Activated T-cell treated with anti-CD3 and anti-CD28 coated beads, Interleukin-2, amount 50 U/mL, for 72 hours (primary cell): Measurements from ENCODE around the gene DXO. TPM values are rescaled to one million over a fixed set of nuclear protein-coding genes. Genes with fewer than 3 reads are reported as not detected.
A peak's percentile ranks its signal among the peaks of the same experiment; 100 is the strongest.
"Not testable (repeated sequence)": the region's sequence is repeated elsewhere in the genome, so short reads cannot be mapped to it uniquely, and the experiment has no call there.

ENCODE experiments used
- ATAC-seq, 2 donors: fragments of 150-1000 bp; cut with Tn5 transposase; replicated peaks in 1 of 2; 2 replicates each; pipeline ENCODE4 v1.10.0; 2021; ENCODE audit warnings: moderate library complexity in 2 of 2, mild to moderate bottlenecking in 1 of 2
- DNase-seq, 2 donors: peaks; one replicate each; pipeline ENCODE4 v3.0.0; 2021 to 2022; ENCODE audit warnings: mixed read lengths in 1 of 2
- H3K27ac Mint-ChIP-seq: one replicate; pipeline ENCODE4 v1.8.0; 2022; ENCODE audit warnings: mild to moderate bottlenecking, moderate library complexity, mixed read lengths
- H3K27me3 Mint-ChIP-seq: one replicate; pipeline ENCODE4 v1.8.0; 2022; ENCODE audit warnings: low read depth, mixed read lengths
- H3K36me3 Mint-ChIP-seq, 2 donors: one replicate each; pipeline ENCODE4 v1.8.0; 2022; ENCODE audit warnings: mixed read lengths in 2 of 2, mild to moderate bottlenecking in 1 of 2; ENCODE audit not compliant: insufficient read depth in 2 of 2
- H3K4me1 Mint-ChIP-seq: one replicate; pipeline ENCODE4 v1.8.0; 2022; ENCODE audit warnings: low read depth, mixed read lengths
- H3K4me3 Mint-ChIP-seq, 2 donors: one replicate each; pipeline ENCODE4 v1.8.0; 2022; ENCODE audit warnings: mild to moderate bottlenecking in 2 of 2, mixed read lengths in 2 of 2, moderate library complexity in 2 of 2
- H3K9me3 Mint-ChIP-seq, 2 donors: one replicate each; pipeline ENCODE4 v1.8.0; 2022; ENCODE audit warnings: mixed read lengths in 2 of 2
- total RNA-seq, 2 donors: library from RNA; stranded (reverse); gene quantifications; one replicate each; pipeline ENCODE4 v1.2.3, GENCODE V29; 2022

The DXO gene
- 10 to 100 TPM; 23.3 to 34.7 TPM for total RNA-seq

- Mint-ChIP-seq H3K9me3 (no peaks in the 10 kb centered on the region), H3K36me3 (peaks cover 2 to 6% of the 10 kb centered on the region in 2 donors), H3K4me1 (peaks cover 43% of the 10 kb centered on the region), H3K27ac (peak within 1 kb of the TSS; percentile 94), H3K27me3 (no peaks in the 10 kb centered on the region), H3K4me3 (peak within 1 kb of the TSS; percentile 86 to 91)
- DNase-seq (peak; percentile 98), ATAC-seq (peak; percentile 94 to 97)
Observed at GRCh38 chr6:31971993-31972708, at the start of gene DXO. TSS of gene DXO (minus strand) at chr6:31972138. CDS start at chr6:31971675, 463 bp downstream.

- H3K27ac Mint-ChIP-seq, H3K4me1 Mint-ChIP-seq, DNase-seq, H3K9me3 Mint-ChIP-seq, H3K36me3 Mint-ChIP-seq, ATAC-seq, H3K27me3 Mint-ChIP-seq, H3K4me3 Mint-ChIP-seq: not testable (repeated sequence)
Observed at GRCh38 chr6:32014547-32014946, 42.6 kb upstream of the DXO start, which contains the start of gene C4B. TSS of gene C4B (plus strand) at chr6:32014795. CDS start at chr6:32014846, 51 bp downstream.

GRCh38 chr6:32013738-32014137 is 41.8 kb upstream of the DXO start:
- DNase-seq: not testable (repeated sequence)

GRCh38 chr6:32012941-32013617 is 41.1 kb upstream of the DXO start:
- not testable (repeated sequence) for H3K4me3 Mint-ChIP-seq, ATAC-seq, H3K9me3 Mint-ChIP-seq, H3K27me3 Mint-ChIP-seq, DNase-seq, H3K27ac Mint-ChIP-seq, H3K4me1 Mint-ChIP-seq, H3K36me3 Mint-ChIP-seq

More at GRCh38 chr6:32013738-32014137, 41.8 kb upstream of the DXO start:
- not testable (repeated sequence) for H3K36me3 Mint-ChIP-seq, H3K9me3 Mint-ChIP-seq, H3K4me1 Mint-ChIP-seq, H3K4me3 Mint-ChIP-seq, ATAC-seq, H3K27ac Mint-ChIP-seq, H3K27me3 Mint-ChIP-seq

- not testable (repeated sequence) for DNase-seq, H3K36me3 Mint-ChIP-seq, ATAC-seq, H3K27ac Mint-ChIP-seq, H3K4me1 Mint-ChIP-seq, H3K27me3 Mint-ChIP-seq, H3K9me3 Mint-ChIP-seq, H3K4me3 Mint-ChIP-seq
Observed at GRCh38 chr6:32010856-32011530, 39.1 kb upstream of the DXO start.

GRCh38 chr6:32009537-32009936 is 37.6 kb upstream of the DXO start:
- DNase-seq, H3K36me3 Mint-ChIP-seq, ATAC-seq, H3K27me3 Mint-ChIP-seq, H3K27ac Mint-ChIP-seq, H3K4me3 Mint-ChIP-seq, H3K9me3 Mint-ChIP-seq, H3K4me1 Mint-ChIP-seq: not testable (repeated sequence)

- not testable (repeated sequence) for ATAC-seq, H3K36me3 Mint-ChIP-seq, H3K9me3 Mint-ChIP-seq, H3K4me1 Mint-ChIP-seq, H3K4me3 Mint-ChIP-seq, DNase-seq, H3K27ac Mint-ChIP-seq, H3K27me3 Mint-ChIP-seq
Observed at GRCh38 chr6:32008616-32009015, 36.7 kb upstream of the DXO start.

- DNase-seq, H3K27ac Mint-ChIP-seq, H3K9me3 Mint-ChIP-seq, H3K27me3 Mint-ChIP-seq, H3K4me1 Mint-ChIP-seq, H3K4me3 Mint-ChIP-seq, H3K36me3 Mint-ChIP-seq, ATAC-seq: not testable (repeated sequence)
Observed at GRCh38 chr6:32008037-32008436, 36.1 kb upstream of the DXO start.

- H3K27me3 Mint-ChIP-seq, H3K9me3 Mint-ChIP-seq, DNase-seq: not testable (repeated sequence)
Observed at GRCh38 chr6:32007086-32007485, 35.1 kb upstream of the DXO start.

GRCh38 chr6:32005991-32006529 is 34.1 kb upstream of the DXO start:
- H3K4me3 Mint-ChIP-seq, H3K36me3 Mint-ChIP-seq, DNase-seq, H3K27me3 Mint-ChIP-seq, H3K9me3 Mint-ChIP-seq, ATAC-seq, H3K4me1 Mint-ChIP-seq, H3K27ac Mint-ChIP-seq: not testable (repeated sequence)

More at GRCh38 chr6:32007086-32007485, 35.1 kb upstream of the DXO start:
- not testable (repeated sequence) for H3K4me3 Mint-ChIP-seq, H3K27ac Mint-ChIP-seq, H3K36me3 Mint-ChIP-seq, ATAC-seq, H3K4me1 Mint-ChIP-seq

- not testable (repeated sequence) for H3K27me3 Mint-ChIP-seq, H3K36me3 Mint-ChIP-seq, ATAC-seq, H3K9me3 Mint-ChIP-seq, H3K27ac Mint-ChIP-seq, H3K4me3 Mint-ChIP-seq, DNase-seq, H3K4me1 Mint-ChIP-seq
Observed at GRCh38 chr6:32005538-32005880, 33.6 kb upstream of the DXO start.

GRCh38 chr6:32004864-32005537 is 33.1 kb upstream of the DXO start:
- H3K27ac Mint-ChIP-seq, H3K27me3 Mint-ChIP-seq: not testable (repeated sequence)

GRCh38 chr6:32004393-32004792 is 32.5 kb upstream of the DXO start:
- ATAC-seq, H3K36me3 Mint-ChIP-seq, H3K4me1 Mint-ChIP-seq, H3K27me3 Mint-ChIP-seq, DNase-seq, H3K4me3 Mint-ChIP-seq, H3K9me3 Mint-ChIP-seq, H3K27ac Mint-ChIP-seq: not testable (repeated sequence)

More at GRCh38 chr6:32004864-32005537, 33.1 kb upstream of the DXO start:
- H3K9me3 Mint-ChIP-seq, H3K4me1 Mint-ChIP-seq, DNase-seq, H3K4me3 Mint-ChIP-seq, H3K36me3 Mint-ChIP-seq: not testable (repeated sequence)
- peak; percentile 57 to 64 for ATAC-seq
